PC-9 (cell line): Measurements from ENCODE around the gene FAM20C.

ENCODE experiments used
- EZH2 ChIP-seq: fragments of 200-600 bp; sonication (generic); IDR thresholded peaks from 2 replicates; pipeline ENCODE4 v1.8.0; 2017; ENCODE audit warnings: antibody characterized with exemption, low read depth
- TF ChIP-seq, protein P1 (sequence below): fragments of 200-600 bp; sonication (generic); conservative IDR thresholded peaks from 2 replicates; pipeline ENCODE4 v1.6.1; 2017; ENCODE audit warnings: mixed run types, antibody characterized with exemption, mild to moderate bottlenecking, moderate library complexity

DNA sequence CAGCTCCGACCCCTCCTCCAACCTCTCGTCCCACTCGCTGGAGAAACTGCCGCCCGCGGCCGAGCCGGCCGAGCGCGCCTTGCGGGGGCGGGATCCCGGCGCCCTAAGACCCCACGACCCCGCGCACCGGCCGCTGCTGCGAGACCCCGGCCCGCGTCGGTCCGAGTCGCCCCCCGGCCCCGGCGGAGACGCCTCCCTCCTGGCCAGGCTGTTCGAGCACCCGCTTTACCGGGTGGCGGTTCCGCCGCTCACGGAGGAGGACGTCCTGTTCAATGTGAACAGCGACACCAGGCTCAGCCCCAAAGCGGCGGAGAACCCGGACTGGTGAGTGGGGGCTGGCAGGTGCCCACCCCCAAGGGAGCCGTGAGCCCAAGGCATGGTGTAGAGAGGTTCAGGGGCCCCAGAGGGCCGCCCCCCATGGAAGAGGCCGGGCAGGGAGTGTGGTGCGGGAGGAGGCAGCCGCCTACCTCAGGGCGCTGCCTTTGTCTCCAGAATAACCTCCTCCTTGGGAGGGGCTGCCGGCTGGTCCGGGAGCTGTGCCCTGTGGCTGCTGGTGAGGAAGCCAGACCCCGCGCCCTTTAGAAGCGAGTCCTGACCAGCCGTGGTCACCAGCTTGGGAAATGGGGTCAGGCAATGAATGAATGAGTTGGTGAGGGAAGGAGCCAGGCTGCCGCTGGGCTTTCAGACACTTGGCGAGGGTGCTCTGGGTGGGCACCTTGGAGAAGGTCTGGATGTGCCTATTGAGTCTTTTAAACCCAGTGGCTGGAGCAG lies 1.3 kb downstream of the FAM20C start:
- TF ChIP-seq, protein P1, sequence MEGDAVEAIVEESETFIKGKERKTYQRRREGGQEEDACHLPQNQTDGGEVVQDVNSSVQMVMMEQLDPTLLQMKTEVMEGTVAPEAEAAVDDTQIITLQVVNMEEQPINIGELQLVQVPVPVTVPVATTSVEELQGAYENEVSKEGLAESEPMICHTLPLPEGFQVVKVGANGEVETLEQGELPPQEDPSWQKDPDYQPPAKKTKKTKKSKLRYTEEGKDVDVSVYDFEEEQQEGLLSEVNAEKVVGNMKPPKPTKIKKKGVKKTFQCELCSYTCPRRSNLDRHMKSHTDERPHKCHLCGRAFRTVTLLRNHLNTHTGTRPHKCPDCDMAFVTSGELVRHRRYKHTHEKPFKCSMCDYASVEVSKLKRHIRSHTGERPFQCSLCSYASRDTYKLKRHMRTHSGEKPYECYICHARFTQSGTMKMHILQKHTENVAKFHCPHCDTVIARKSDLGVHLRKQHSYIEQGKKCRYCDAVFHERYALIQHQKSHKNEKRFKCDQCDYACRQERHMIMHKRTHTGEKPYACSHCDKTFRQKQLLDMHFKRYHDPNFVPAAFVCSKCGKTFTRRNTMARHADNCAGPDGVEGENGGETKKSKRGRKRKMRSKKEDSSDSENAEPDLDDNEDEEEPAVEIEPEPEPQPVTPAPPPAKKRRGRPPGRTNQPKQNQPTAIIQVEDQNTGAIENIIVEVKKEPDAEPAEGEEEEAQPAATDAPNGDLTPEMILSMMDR, result no peak
- TF ChIP-seq EZH2, result no peak
